Colonic mucosa (tissue), 4 donors: ENCODE measurements around the gene CCNF. TPM values are rescaled to one million over a fixed set of nuclear protein-coding genes. Genes with fewer than 3 reads are reported as not detected.
A peak's percentile ranks its signal among the peaks of the same experiment; 100 is the strongest.

ENCODE experiments used
- DNase-seq: peaks from one replicate; pipeline ENCODE4 v3.0.0-alpha.2; 2020
- H3K27ac ChIP-seq: fragments of 200-600 bp; one replicate; pipeline ENCODE4 v1.8.0; 2021
- H3K27me3 ChIP-seq: fragments of 200-600 bp; one replicate; pipeline ENCODE4 v1.8.0; 2021
- H3K36me3 ChIP-seq: fragments of 200-600 bp; one replicate; pipeline ENCODE4 v1.8.0; 2021
- H3K4me1 ChIP-seq: fragments of 200-600 bp; one replicate; pipeline ENCODE4 v1.8.0; 2021; ENCODE audit warnings: mild to moderate bottlenecking
- H3K4me3 ChIP-seq: fragments of 200-600 bp; one replicate; pipeline ENCODE4 v1.8.0; 2021
- H3K9ac ChIP-seq, 2 donors: one replicate each; pipeline ENCODE4 v1.7.0; 2013; ENCODE audit warnings: control low read depth in 2 of 2, low read depth in 2 of 2, low read length in 2 of 2
- H3K9me3 ChIP-seq: fragments of 200-600 bp; one replicate; pipeline ENCODE4 v1.8.0; 2021
- CTCF ChIP-seq: fragments of 200-600 bp; IDR thresholded peaks from one replicate; pipeline ENCODE4 v1.8.0; 2022; ENCODE audit warnings: antibody characterized with exemption, mild to moderate bottlenecking
- intact Hi-C: fragments of 100-400 bp; cut with DNase I; formaldehyde crosslinking; loops from one replicate; pipeline ENCODE4 v1.14.1; 2022
- total RNA-seq, 2 donors: library from RNA; stranded (reverse); fragmentation: NEBNext Ultra II Directional in 1 of 2; extraction: Animal tissue kit (Norgen Biotek cat#: 25700) in 1 of 2; gene quantifications; one replicate each; pipeline ENCODE4 v1.2.1, GENCODE V29; 2021
- donor health status: healthy.
- donor health status: DM: no; HTN: no; CAD: no.
- donor health status: DM: no; HTN: no; CAD: no.

CCNF gene
- total RNA-seq, 2 donors from 2014 or later: 8.6 to 38.2 TPM

DNA sequence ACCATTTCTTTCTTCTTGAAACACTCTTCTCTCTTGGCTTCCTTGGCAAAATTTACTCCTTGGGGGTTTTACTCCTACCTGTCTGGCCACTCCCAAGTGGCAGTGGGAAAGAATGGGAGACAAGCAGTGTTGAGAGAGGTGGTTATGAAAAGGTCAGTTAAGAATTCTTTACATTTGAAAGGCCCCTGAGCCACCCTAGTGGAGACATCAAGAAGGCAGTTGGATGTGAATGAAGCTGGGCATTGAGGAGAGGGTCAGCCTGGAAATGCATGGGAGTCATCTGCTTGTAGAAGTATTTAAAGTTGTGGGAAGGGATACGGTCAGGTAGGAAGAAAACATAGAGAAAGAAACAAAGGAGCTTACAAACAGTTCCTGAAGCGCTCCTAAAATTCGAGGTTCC is 42.3 kb upstream of the CCNF start:
- intact Hi-C loops: no loop called here
- no peaks in the 10 kb centered on the region for H3K27me3 ChIP-seq
- H3K27ac ChIP-seq: no peak overlapping the region
- no peak for TF ChIP-seq CTCF
- H3K9ac ChIP-seq: no peak overlapping the region
- H3K36me3 ChIP-seq: no peaks in the 10 kb centered on the region
- H3K4me1 ChIP-seq: no peaks in the 10 kb centered on the region
- H3K4me3 ChIP-seq: no peak overlapping the region
- no peak for DNase-seq
- H3K9me3 ChIP-seq: no peaks in the 10 kb centered on the region

GRCh38 chr16:2388139-2388874 is 40.9 kb upstream of the CCNF start:
- H3K9ac ChIP-seq: no peak overlapping the region
- no peak for TF ChIP-seq CTCF
- H3K27ac ChIP-seq: no peak overlapping the region
- no peak overlapping the region for H3K4me3 ChIP-seq
- H3K36me3 ChIP-seq: no peaks in the 10 kb centered on the region
- DNase-seq: no peak
- intact Hi-C loops: no loop called here
- no peaks in the 10 kb centered on the region for H3K9me3 ChIP-seq
- H3K27me3 ChIP-seq: no peaks in the 10 kb centered on the region
- H3K4me1 ChIP-seq: no peaks in the 10 kb centered on the region

- H3K4me3 ChIP-seq: no peak overlapping the region
- DNase-seq: peak; percentile 17
- H3K36me3 ChIP-seq: no peaks in the 10 kb centered on the region
- no peaks in the 10 kb centered on the region for H3K27me3 ChIP-seq
- H3K27ac ChIP-seq: no peak overlapping the region
- no peak for TF ChIP-seq CTCF
- intact Hi-C loops: no loop called here
- no peak overlapping the region for H3K9ac ChIP-seq
- H3K4me1 ChIP-seq: no peaks in the 10 kb centered on the region
- H3K9me3 ChIP-seq: no peaks in the 10 kb centered on the region
Measured at GRCh38 chr16:2388875-2389433, 40.3 kb upstream of the CCNF start.

DNA sequence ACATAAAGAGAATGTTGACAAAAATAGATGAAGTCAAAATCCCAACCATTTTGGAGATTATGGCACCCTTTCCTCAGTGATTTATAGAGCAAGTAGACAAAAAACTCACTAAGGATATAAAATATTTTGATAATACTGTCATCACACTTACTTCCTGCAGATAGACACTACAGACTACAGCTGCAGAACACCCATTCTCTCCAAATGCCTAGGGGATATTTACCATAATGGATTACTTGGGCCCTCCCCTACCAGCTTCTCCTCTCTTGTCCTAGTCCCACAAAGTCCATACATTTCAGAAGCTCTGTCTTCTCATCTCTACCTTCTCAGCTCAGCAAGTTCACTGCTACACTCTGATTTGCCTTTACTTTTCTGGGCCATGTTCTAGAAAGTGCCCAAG is 37.2 kb upstream of the CCNF start:
- no peak overlapping the region for H3K27ac ChIP-seq
- TF ChIP-seq CTCF: no peak
- no peak for DNase-seq
- H3K9ac ChIP-seq: no peak overlapping the region
- H3K9me3 ChIP-seq: no peaks in the 10 kb centered on the region
- H3K4me3 ChIP-seq: no peak overlapping the region
- intact Hi-C loops: no loop called here
- H3K27me3 ChIP-seq: no peaks in the 10 kb centered on the region
- no peaks in the 10 kb centered on the region for H3K36me3 ChIP-seq
- no peaks in the 10 kb centered on the region for H3K4me1 ChIP-seq

- Histone ChIP-seq H3K27me3 (no peaks in the 10 kb centered on the region), H3K27ac (no peak overlapping the region), H3K9ac (no peak overlapping the region), H3K36me3 (no peaks in the 10 kb centered on the region), H3K9me3 (no peaks in the 10 kb centered on the region), H3K4me3 (no peak overlapping the region), H3K4me1 (no peaks in the 10 kb centered on the region)
- DNase-seq: no peak
- no peak for TF ChIP-seq CTCF
- intact Hi-C loops: no loop called here
Measured at GRCh38 chr16:2398520-2398919, 30.7 kb upstream of the CCNF start.
